Measurements from ENCODE around the gene C1QL2. TPM values are rescaled to one million over a fixed set of nuclear protein-coding genes. Genes with fewer than 3 reads are reported as not detected.

C1QL2 gene
- total RNA-seq, 1 experiment from 2014 or later: 0.81 TPM

DNA sequence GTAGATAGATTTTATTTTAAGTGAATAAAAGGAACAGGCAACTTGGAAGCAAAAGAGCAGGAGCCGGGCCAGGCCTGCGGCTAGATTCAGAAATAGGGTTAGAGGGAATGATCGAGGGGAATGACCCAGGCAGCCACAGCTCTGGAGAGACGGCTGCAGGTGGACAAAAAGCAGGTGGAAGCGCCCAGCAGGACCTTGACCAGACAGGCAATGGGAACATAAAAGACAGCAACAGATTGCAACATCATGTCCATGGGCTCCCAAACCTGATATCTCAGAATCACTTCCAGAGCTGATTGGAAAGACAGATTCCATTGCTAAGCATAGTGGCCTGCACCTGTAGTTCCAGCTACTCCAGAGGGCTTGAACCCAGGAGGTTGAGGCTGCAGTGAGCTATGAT lies 36.5 kb upstream of the C1QL2 start:
- Histone ChIP-seq H2AK5ac (ENCODE audit: insufficient read length, low read length) (no peak overlapping the region), H2AFZ (ENCODE audit: low read length) (no peak overlapping the region), H3K23me2 (ENCODE audit: insufficient read length, low read depth, low read length, poor library complexity, severe bottlenecking) (peaks cover 3% of the 10 kb centered on the region), H2BK12ac (ENCODE audit: insufficient read length, low read depth, low read length) (no peak overlapping the region), H2BK5ac (ENCODE audit: insufficient read length, low read length) (no peak overlapping the region), H2BK20ac (ENCODE audit: low read depth, low read length, poor library complexity, severe bottlenecking) (no peak overlapping the region), H3K79me2 (ENCODE audit: insufficient read depth, low read length) (no peaks in the 10 kb centered on the region), H3K56ac (ENCODE audit: insufficient read length, low read depth, low read length) (no peak overlapping the region), H3K4ac (ENCODE audit: low read depth, low read length) (no peak overlapping the region), H3K9ac (ENCODE audit: extremely low read depth, insufficient read length, low read length) (no peak overlapping the region), H4K8ac (replicated peaks; ENCODE audit: insufficient read length, low read depth, low read length) (no peak overlapping the region), H3K79me1 (ENCODE audit: insufficient read depth, low read depth, low read length, poor library complexity, severe bottlenecking) (no peaks in the 10 kb centered on the region), H4K91ac (ENCODE audit: insufficient read length, low read depth, low read length) (no peak overlapping the region), H3K23ac (ENCODE audit: insufficient read length, low read depth, low read length) (no peak overlapping the region), H3K9me3 (ENCODE audit: control insufficient read depth, low read depth, low read length) (no peaks in the 10 kb centered on the region), H3K4me1 (ENCODE audit: insufficient read depth, low read length) (peaks cover 6% of the 10 kb centered on the region; the same call in 1 of the 2 replicates), H3K27ac (ENCODE audit: insufficient read length, low read depth, low read length) (no peak overlapping the region), H3K4me2 (ENCODE audit: insufficient read depth, insufficient read length, low read length) (no peak overlapping the region), H2BK120ac (ENCODE audit: low read depth, low read length, poor library complexity, severe bottlenecking) (no peak overlapping the region), H3K18ac (ENCODE audit: insufficient read length, low read depth, low read length) (no peak overlapping the region), H3K27me3 (ENCODE audit: insufficient read depth, low read length) (no peaks in the 10 kb centered on the region), H3T11ph (ENCODE audit: low read length) (no peak overlapping the region), H4K20me1 (ENCODE audit: control insufficient read depth, insufficient read depth, insufficient read length) (no peaks in the 10 kb centered on the region), H2BK15ac (ENCODE audit: low read depth, low read length) (no peak overlapping the region), H4K5ac (ENCODE audit: insufficient read length, low read depth, low read length) (no peak overlapping the region), H3K14ac (ENCODE audit: insufficient read depth, low read length) (no peak overlapping the region)
- Mint-ChIP-seq H3K9me3 (peaks cover 2 to 3% of the 10 kb centered on the region in 2 experiments; a peak in 2 of 5 replicates), H3K27ac (no peak overlapping the region; a peak in 1 of 7 replicates), H3K36me3 (ENCODE audit: insufficient read depth in 1 of 3, low read depth in 3 of 3) (no peaks in the 10 kb centered on the region; a peak in 1 of 7 replicates), H3K4me1 (peaks cover 49 to 52% of the 10 kb centered on the region in 2 experiments), H3K4me3 (no peak overlapping the region), H3K27me3 (ENCODE audit: low read depth) (peaks cover 26% of the 10 kb centered on the region)
- DNase-seq: no peak
- WGBS (ENCODE audit: extremely low coverage, insufficient read length, low lambda C conversion rate): no CpG with 5 or more reads among the region's 5 CpGs
- TF ChIP-seq CTCF (conservative IDR thresholded peaks at IDR 0.05): no peak
